Mesendoderm (in vitro differentiated cells): ENCODE measurements around the gene RPN2.

ENCODE experiments used
- DNase-seq: peaks from one replicate; pipeline ENCODE4 v3.0.0; 2013
- H2AK5ac ChIP-seq: 2 replicates; pipeline ENCODE4 v1.6.1; 2013; ENCODE audit warnings: low read length, inconsistent platforms
- H2BK120ac ChIP-seq: 2 replicates; pipeline ENCODE4 v1.6.1; 2013; ENCODE audit warnings: low read depth, mild to moderate bottlenecking, low read length, moderate library complexity, mixed read lengths
- H2BK15ac ChIP-seq: replicated peaks from 2 replicates; pipeline ENCODE4 v1.6.1; 2013; ENCODE audit warnings: low read depth, mild to moderate bottlenecking, moderate library complexity
- H2BK5ac ChIP-seq: 2 replicates; pipeline ENCODE4 v1.6.1; 2013; ENCODE audit warnings: low read length, inconsistent platforms
- H3K18ac ChIP-seq: 2 replicates; pipeline ENCODE4 v1.6.1; 2013; ENCODE audit warnings: mild to moderate bottlenecking, low read length, mixed read lengths
- H3K23ac ChIP-seq: one replicate; pipeline ENCODE4 v1.6.1; 2013; ENCODE audit warnings: low read length
- H3K27ac ChIP-seq: 2 replicates; pipeline ENCODE4 v1.5.1; 2013; ENCODE audit warnings: low read depth, mild to moderate bottlenecking, inconsistent platforms, low read length, moderate library complexity
- H3K27me3 ChIP-seq: 2 replicates; pipeline ENCODE4 v1.6.1; 2013; ENCODE audit warnings: low read length, control low read depth, mild to moderate bottlenecking, inconsistent platforms; ENCODE audit not compliant: insufficient read depth, poor library complexity
- H3K36me3 ChIP-seq: 2 replicates; pipeline ENCODE4 v1.6.1; 2013; ENCODE audit warnings: low read length, inconsistent platforms; ENCODE audit not compliant: control insufficient read depth, insufficient read depth
- H3K4ac ChIP-seq: one replicate; pipeline ENCODE4 v1.6.1; 2013; ENCODE audit warnings: low read depth, mild to moderate bottlenecking, low read length, moderate library complexity
- H3K4me1 ChIP-seq: 2 replicates; pipeline ENCODE4 v1.6.1; 2013; ENCODE audit warnings: low read depth, low read length, inconsistent platforms; ENCODE audit not compliant: control insufficient read depth
- H3K4me2 ChIP-seq: 2 replicates; pipeline ENCODE4 v1.6.1; 2013; ENCODE audit warnings: low read length
- H3K4me3 ChIP-seq: 2 replicates; pipeline ENCODE4 v1.5.1; 2013; ENCODE audit warnings: mild to moderate bottlenecking, low read length
- H3K56ac ChIP-seq: one replicate; pipeline ENCODE4 v1.6.1; 2013; ENCODE audit warnings: low read length
- H3K79me1 ChIP-seq: 2 replicates; pipeline ENCODE4 v1.6.1; 2013; ENCODE audit warnings: low read length, inconsistent platforms
- H3K79me2 ChIP-seq: 2 replicates; pipeline ENCODE4 v1.6.1; 2013; ENCODE audit warnings: mild to moderate bottlenecking, low read length; ENCODE audit not compliant: control insufficient read depth, insufficient read depth
- H3K9ac ChIP-seq: 2 replicates; pipeline ENCODE4 v1.6.1; 2013; ENCODE audit warnings: low read length, inconsistent platforms
- H4K5ac ChIP-seq: one replicate; pipeline ENCODE4 v1.6.1; 2013; ENCODE audit warnings: low read length
- H4K8ac ChIP-seq: one replicate; pipeline ENCODE4 v1.6.1; 2013; ENCODE audit warnings: low read depth, mild to moderate bottlenecking, control low read depth, low read length, moderate library complexity
- WGBS: extraction: QIAGEN DNeasy Blood & Tissue Kit; methylation state at CpG from one replicate; pipeline ENCODE4 v1.1.7; 2013; ENCODE audit warnings: low lambda C conversion rate, missing lambda C conversion rate; ENCODE audit not compliant: insufficient coverage; ENCODE audit errors: extremely low coverage; 5-methylcytosine and 5-hydroxymethylcytosine counted together

The RPN2 gene

GRCh38 chr20:37244572-37244957 is 65.4 kb downstream of the RPN2 start:
- no peak for DNase-seq
- H2BK15ac ChIP-seq, result no peak overlapping the region
- no peak overlapping the region for H3K9ac ChIP-seq
- H4K8ac ChIP-seq, result no peak overlapping the region
- WGBS, result no CpG with 5 or more reads among the region's 5 CpGs
- H3K4ac ChIP-seq, result no peak overlapping the region
- H3K27ac ChIP-seq, result peak overlapping the region; percentile 3
- no peak overlapping the region for H4K5ac ChIP-seq
- H3K4me1 ChIP-seq, result no peaks in the 10 kb centered on the region
- no peaks in the 10 kb centered on the region for H3K79me2 ChIP-seq
- H3K56ac ChIP-seq, result no peak overlapping the region
- no peak overlapping the region for H3K4me3 ChIP-seq
- H3K23ac ChIP-seq, result no peak overlapping the region
- no peak overlapping the region for H3K4me2 ChIP-seq
- H3K18ac ChIP-seq, result no peak overlapping the region
- no peaks in the 10 kb centered on the region for H3K79me1 ChIP-seq
- peaks cover 17% of the 10 kb centered on the region for H3K36me3 ChIP-seq
- H2BK5ac ChIP-seq, result no peak overlapping the region
- H2BK120ac ChIP-seq, result no peak overlapping the region
- no peaks in the 10 kb centered on the region for H3K27me3 ChIP-seq
- H2AK5ac ChIP-seq, result no peak overlapping the region

GRCh38 chr20:37245216-37246150 is 66.4 kb downstream of the RPN2 start:
- Histone ChIP-seq H3K79me2 (no peaks in the 10 kb centered on the region), H3K4me3 (no peak overlapping the region), H3K9ac (no peak overlapping the region), H3K23ac (no peak overlapping the region), H3K18ac (no peak overlapping the region), H2BK5ac (no peak overlapping the region), H4K8ac (no peak overlapping the region), H3K4me2 (no peak overlapping the region), H3K4ac (no peak overlapping the region), H2BK120ac (no peak overlapping the region), H4K5ac (no peak overlapping the region), H2AK5ac (no peak overlapping the region), H3K36me3 (peaks cover 15% of the 10 kb centered on the region), H3K56ac (no peak overlapping the region), H3K27ac (peak overlapping the region; percentile 71), H2BK15ac (no peak overlapping the region), H3K4me1 (no peaks in the 10 kb centered on the region), H3K79me1 (no peaks in the 10 kb centered on the region), H3K27me3 (no peaks in the 10 kb centered on the region)
- no CpG with 5 or more reads among the region's 25 CpGs for WGBS
- DNase-seq, result no peak

- Histone ChIP-seq H3K4me1 (no peaks in the 10 kb centered on the region), H3K79me1 (no peaks in the 10 kb centered on the region), H3K4me3 (no peak overlapping the region), H3K27me3 (no peaks in the 10 kb centered on the region), H3K36me3 (peaks cover 10% of the 10 kb centered on the region), H2BK5ac (no peak overlapping the region), H3K4me2 (no peak overlapping the region), H3K79me2 (no peaks in the 10 kb centered on the region), H2BK15ac (no peak overlapping the region), H3K56ac (no peak overlapping the region), H3K27ac (no peak overlapping the region), H3K23ac (no peak overlapping the region), H2BK120ac (no peak overlapping the region), H3K18ac (no peak overlapping the region), H4K5ac (no peak overlapping the region), H4K8ac (no peak overlapping the region), H3K9ac (no peak overlapping the region), H3K4ac (no peak overlapping the region), H2AK5ac (no peak overlapping the region)
- DNase-seq, result no peak
- no CpG with 5 or more reads among the region's 5 CpGs for WGBS
These were observed 67.6 kb downstream of the RPN2 start for GRCh38 chr20:37246736-37247135.

DNA sequence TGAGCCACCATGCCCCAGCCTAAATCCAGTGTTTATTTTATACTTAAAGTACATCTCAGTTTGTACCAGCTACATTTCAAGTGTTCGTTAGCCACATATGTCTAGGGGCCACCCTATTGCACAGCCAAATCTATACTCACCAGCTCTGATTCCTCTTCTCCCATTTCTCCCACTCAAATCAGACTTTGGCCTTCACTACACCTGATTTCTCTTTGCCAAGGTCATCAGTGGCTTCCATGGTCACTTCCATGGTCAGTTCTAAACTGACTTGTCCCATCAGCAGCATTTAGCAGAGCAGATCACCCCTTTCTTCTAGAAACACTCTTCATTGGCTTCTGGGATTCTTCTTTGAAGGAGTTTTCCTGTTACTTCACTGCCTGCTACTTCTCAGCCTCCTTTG is 68.4 kb downstream of the RPN2 start:
- no peaks in the 10 kb centered on the region for H3K4me1 ChIP-seq
- H3K4me2 ChIP-seq, result no peak overlapping the region
- DNase-seq, result no peak
- H3K9ac ChIP-seq, result no peak overlapping the region
- H3K4ac ChIP-seq, result no peak overlapping the region
- no peak overlapping the region for H3K23ac ChIP-seq
- H3K56ac ChIP-seq, result no peak overlapping the region
- H3K18ac ChIP-seq, result no peak overlapping the region
- H2BK120ac ChIP-seq, result no peak overlapping the region
- H3K79me2 ChIP-seq, result no peaks in the 10 kb centered on the region
- no peak overlapping the region for H3K4me3 ChIP-seq
- no peaks in the 10 kb centered on the region for H3K27me3 ChIP-seq
- no peak overlapping the region for H3K27ac ChIP-seq
- no peak overlapping the region for H4K8ac ChIP-seq
- H3K79me1 ChIP-seq, result no peaks in the 10 kb centered on the region
- H3K36me3 ChIP-seq, result peaks cover 7% of the 10 kb centered on the region
- H2BK5ac ChIP-seq, result no peak overlapping the region
- H4K5ac ChIP-seq, result no peak overlapping the region
- no CpG with 5 or more reads among the region's 1 CpG for WGBS
- no peak overlapping the region for H2BK15ac ChIP-seq
- H2AK5ac ChIP-seq, result no peak overlapping the region

- WGBS, result no CpG with 5 or more reads among the region's 2 CpGs
- no peak overlapping the region for H4K5ac ChIP-seq
- H2BK5ac ChIP-seq, result no peak overlapping the region
These were observed 70.2 kb downstream of the RPN2 start for GRCh38 chr20:37249304-37249703.

More at GRCh38 chr20:37249304-37249703, 70.2 kb downstream of the RPN2 start:
- Histone ChIP-seq H2AK5ac (no peak overlapping the region), H3K27ac (no peak overlapping the region), H3K9ac (no peak overlapping the region), H4K8ac (no peak overlapping the region), H2BK120ac (no peak overlapping the region), H3K36me3 (peaks cover 3% of the 10 kb centered on the region), H2BK15ac (no peak overlapping the region), H3K23ac (no peak overlapping the region), H3K79me1 (no peaks in the 10 kb centered on the region), H3K79me2 (no peaks in the 10 kb centered on the region), H3K4me2 (no peak overlapping the region), H3K4me3 (no peak overlapping the region), H3K18ac (no peak overlapping the region), H3K4ac (no peak overlapping the region), H3K56ac (no peak overlapping the region), H3K4me1 (no peaks in the 10 kb centered on the region), H3K27me3 (no peaks in the 10 kb centered on the region)
- DNase-seq, result no peak
